GM12864 (cell line): ENCODE measurements around the gene TSPAN32.

Experiments
- DNase-seq: peaks from one replicate; pipeline ENCODE4 v3.0.0-alpha.2; 2011; ENCODE audit warnings: low read depth
- H3K4me3 ChIP-seq: 2 replicates; pipeline ENCODE4 v1.5.1; 2011; ENCODE audit warnings: mild to moderate bottlenecking, low read depth, low read length, control low read depth
- TF ChIP-seq, protein P1 (sequence below): IDR thresholded peaks from 2 replicates; pipeline ENCODE4 v1.5.1; 2011; ENCODE audit warnings: low read depth, mild to moderate bottlenecking, moderate library complexity, low read length, control low read depth, inconsistent platforms; ENCODE audit errors: missing control alignments

The TSPAN32 gene

DNA sequence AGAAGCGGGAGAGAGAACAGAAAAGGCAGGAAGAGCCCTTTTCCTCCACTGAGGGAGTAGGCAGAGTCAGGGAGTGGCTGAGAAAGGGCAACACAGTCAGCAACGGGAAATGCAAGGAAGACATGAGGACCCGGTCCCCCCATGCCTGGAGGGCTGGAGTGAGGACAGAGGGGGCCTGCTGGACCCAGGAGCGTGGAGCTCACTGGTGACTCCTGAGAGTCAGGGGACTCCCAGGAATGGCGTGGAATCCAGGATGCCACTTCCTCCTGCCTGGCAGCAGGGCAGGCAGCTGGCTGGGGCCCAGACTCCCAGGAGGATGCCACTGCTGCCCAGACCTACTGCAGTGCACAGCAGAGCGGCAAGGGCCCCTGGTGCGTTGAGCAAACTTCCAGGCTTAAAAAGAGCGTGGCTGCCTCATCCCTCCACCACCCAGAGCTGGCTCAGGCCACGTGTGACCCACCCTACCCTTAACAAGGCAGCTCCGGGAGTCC, 11.4 kb upstream of the TSPAN32 start:
- H3K4me3 ChIP-seq: no peak overlapping the region
- TF ChIP-seq, protein P1, sequence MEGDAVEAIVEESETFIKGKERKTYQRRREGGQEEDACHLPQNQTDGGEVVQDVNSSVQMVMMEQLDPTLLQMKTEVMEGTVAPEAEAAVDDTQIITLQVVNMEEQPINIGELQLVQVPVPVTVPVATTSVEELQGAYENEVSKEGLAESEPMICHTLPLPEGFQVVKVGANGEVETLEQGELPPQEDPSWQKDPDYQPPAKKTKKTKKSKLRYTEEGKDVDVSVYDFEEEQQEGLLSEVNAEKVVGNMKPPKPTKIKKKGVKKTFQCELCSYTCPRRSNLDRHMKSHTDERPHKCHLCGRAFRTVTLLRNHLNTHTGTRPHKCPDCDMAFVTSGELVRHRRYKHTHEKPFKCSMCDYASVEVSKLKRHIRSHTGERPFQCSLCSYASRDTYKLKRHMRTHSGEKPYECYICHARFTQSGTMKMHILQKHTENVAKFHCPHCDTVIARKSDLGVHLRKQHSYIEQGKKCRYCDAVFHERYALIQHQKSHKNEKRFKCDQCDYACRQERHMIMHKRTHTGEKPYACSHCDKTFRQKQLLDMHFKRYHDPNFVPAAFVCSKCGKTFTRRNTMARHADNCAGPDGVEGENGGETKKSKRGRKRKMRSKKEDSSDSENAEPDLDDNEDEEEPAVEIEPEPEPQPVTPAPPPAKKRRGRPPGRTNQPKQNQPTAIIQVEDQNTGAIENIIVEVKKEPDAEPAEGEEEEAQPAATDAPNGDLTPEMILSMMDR: no peak
- DNase-seq: no peak

DNA sequence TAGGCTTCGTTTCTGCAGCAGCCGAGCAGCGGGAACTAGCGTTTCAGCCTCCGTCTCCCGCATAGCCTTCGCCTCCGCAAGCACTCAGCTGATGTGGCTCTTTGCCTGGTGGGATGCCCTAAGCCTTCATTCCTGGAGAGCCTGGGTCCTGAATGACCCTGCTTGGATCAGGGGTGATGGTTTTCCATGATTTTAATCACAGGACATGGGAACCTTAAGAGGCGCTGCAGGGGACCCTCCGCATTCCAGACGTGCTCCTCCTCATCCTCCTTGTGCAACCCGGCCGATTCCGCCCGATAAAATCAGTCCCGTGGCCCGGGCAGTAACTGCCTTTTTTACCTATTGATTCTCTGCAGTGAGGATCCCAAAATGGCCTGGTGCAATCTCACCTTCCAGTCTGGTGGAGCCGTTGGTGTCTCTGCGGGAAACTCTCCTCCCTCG, 8.3 kb upstream of the TSPAN32 start:
- no peak overlapping the region for H3K4me3 ChIP-seq
- TF ChIP-seq, protein P1: no peak
- no peak for DNase-seq

DNA sequence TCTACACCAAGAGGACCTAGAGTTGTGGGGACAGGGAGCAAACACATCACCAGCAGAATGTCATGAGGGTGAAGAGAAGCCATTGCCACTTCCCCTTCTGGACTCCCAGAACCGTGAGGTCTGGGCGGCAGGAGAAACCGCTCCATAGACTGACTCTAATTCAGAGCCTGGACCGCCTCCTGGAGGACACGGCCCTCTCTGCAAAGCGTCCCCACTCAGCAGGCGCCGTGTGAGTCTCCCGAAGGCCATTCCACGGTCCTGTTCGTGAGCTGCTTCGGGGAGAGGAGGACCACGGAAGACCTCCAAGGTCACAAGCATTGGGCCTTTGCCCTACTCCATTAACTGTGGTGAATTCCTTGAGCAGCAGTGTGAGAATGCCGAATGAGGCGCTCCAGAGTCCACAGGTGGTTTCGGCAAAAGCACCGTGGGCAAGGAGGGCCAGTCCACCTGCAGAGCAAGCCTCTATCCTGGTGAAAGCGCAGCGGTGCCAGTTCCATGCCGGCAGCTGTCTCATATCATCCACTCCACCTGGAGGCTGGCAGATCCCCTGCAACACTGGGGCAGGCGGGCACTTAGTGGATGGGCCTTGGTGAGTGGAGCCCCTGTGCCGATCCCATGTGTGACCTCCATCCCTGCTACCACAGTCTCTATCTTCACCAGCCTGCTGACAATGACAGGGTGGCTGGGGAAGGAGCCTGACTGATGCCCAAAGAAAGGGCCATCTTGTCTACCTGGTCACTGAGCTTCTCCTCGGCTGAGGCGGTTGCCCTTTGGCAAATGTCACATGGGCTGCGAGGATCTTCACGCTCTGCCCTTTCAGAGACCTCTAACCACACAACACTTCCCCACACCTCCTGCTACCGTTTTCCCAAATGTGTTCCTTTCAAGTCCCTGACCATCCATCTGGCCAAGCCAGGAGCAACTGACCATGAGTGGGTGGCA, 7.6 kb upstream of the TSPAN32 start:
- DNase-seq: no peak
- H3K4me3 ChIP-seq: no peak overlapping the region
- TF ChIP-seq, protein P1: no peak

DNA sequence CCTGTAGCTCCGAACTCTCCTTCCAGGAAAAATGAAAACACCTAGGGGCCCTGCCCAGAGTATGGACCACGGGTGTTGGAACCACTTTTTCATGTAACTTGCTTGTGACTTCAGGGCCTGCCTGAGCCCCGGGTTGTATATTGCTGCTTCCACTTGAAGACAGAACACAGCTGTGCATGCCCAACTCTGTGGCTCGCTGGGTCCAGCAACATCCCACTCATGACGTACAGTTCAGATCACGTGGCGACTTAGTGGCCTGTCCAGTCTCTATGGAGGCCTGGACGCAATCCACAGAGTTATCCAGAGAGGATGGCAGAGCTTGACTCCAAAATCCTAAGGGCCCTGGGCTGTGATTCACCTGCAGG, 6.9 kb upstream of the TSPAN32 start:
- H3K4me3 ChIP-seq: no peak overlapping the region
- no peak for DNase-seq

DNA sequence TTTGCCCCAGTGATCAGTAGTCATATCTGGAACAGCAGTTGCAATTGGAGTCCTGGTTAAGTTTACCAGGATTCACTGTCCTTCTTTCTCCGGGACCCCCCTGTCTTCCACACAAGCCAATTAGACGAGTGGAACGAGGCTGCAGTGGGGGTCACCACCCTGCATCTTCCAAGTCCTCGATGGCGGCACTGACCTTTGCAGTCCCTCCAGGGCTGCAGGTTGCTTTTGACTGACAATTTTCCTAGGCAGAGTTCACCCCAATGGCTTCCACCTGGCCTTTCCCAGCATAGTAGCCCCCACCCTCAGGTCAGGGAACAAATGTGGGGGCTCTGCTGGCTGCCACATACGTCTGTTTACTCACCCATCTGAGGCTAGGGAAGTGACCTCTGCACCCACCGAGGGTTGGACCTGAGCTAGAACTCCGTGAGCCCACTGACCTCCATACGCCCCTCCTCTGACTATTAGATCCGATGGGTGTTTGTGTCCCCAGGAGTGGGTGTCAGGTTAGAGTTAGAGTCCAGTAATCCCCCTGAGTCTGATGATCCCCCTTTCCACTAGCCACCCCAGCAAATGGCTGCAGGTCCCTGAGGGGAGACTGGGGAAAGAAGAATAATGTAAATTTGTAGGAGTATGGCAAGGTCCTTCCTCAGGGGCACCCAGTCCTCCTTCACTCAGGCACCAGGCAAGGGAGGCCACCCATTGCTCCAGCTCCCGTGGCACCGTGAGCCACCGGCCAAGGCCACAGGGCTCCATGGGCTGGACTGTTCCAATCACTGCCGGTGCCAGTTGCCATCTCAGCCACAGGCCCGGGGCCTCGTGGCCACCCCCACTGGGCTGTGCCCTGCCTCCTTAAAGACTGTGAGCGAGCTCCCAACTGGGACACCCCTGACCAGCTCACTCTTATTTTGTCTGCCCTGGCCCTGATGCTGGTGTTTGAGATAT, 5.6 kb upstream of the TSPAN32 start:
- no peak overlapping the region for H3K4me3 ChIP-seq
- no peak for DNase-seq
- TF ChIP-seq, protein P1: no peak

More for the DNA sequence above, 6.9 kb upstream of the TSPAN32 start:
- TF ChIP-seq, protein P1: no peak

DNA sequence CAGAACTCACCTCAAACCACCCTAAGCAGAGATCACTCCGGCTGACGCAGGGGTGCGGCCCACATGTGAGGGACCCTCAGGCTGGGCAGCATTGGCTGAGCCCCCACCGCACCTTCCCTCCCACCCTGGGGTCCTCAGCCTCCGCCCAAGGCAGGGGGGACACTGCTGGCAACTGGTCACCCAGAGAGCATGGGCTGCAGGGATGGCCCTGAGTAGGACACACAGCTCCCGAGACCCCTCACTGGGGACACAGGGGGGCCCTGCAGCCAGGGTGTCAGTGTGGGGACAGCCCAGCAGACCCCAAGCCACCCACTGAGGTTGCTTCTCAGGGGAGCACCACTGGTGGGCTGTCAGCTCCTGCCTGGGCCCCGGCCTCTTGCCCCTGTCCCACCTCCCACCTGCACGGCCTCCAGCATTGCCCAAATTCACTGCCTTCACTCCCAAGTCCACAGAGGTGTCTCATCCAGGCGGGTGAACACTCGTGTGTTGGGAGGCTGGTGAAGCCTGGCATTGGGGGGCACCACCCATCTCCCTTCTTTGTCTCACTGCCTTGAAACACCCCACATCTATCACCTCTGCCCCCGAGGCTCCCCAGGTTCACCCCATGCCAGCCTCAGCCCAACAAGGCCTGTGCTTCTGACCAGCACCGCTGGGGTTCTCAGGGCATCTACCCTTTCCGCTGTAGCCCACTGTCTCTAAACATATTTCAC, 4.7 kb upstream of the TSPAN32 start:
- H3K4me3 ChIP-seq: no peak overlapping the region
- TF ChIP-seq, protein P1: no peak
- DNase-seq: no peak
